GM18507 (cell line): ENCODE data around the gene HDHD5.
A peak's percentile ranks its signal among the peaks of the same experiment; 100 is the strongest.

Source experiments
- DNase-seq: peaks from one replicate; pipeline ENCODE4 v3.0.0; 2011; ENCODE audit warnings: low read depth; ENCODE audit not compliant: insufficient read length; ENCODE audit errors: extremely low spot score
- FAIRE-seq: peaks from 2 replicates; lab custom pipeline; 2011; peaks lifted over from hg19 to GRCh38; lab: Jason Lieb, UNC

The HDHD5 gene

GRCh38 chr22:17158568-17159503 lies at the start of gene HDHD5:
Gene HDHD5 (minus strand): TSS chr22:17159277. CDS start chr22:17159251, 26 bp downstream.
- DNase-seq, result peak; percentile 88
- peak; percentile 75 for FAIRE-seq

GRCh38 chr22:17205432-17205831 lies 46.4 kb upstream of the HDHD5 start:
- FAIRE-seq, result peak; percentile 59
- no peak for DNase-seq

GRCh38 chr22:17201285-17201945 lies 42.3 kb upstream of the HDHD5 start:
- FAIRE-seq (no peak), DNase-seq (no peak)

- DNase-seq (no peak), FAIRE-seq (no peak)
Observed at GRCh38 chr22:17199003-17199731, 40.1 kb upstream of the HDHD5 start.

- FAIRE-seq (no peak), DNase-seq (no peak)
Observed at GRCh38 chr22:17198170-17199002, 39.3 kb upstream of the HDHD5 start.

GRCh38 chr22:17194213-17194612 lies 35.1 kb upstream of the HDHD5 start:
- DNase-seq, result no peak
- FAIRE-seq, result no peak

- FAIRE-seq (no peak), DNase-seq (no peak)
Observed at GRCh38 chr22:17192186-17192585, 33.1 kb upstream of the HDHD5 start.

- FAIRE-seq (no peak), DNase-seq (no peak)
Observed at GRCh38 chr22:17191163-17191784, 32.2 kb upstream of the HDHD5 start.

- DNase-seq (no peak), FAIRE-seq (no peak)
Observed at GRCh38 chr22:17190702-17191101, 31.6 kb upstream of the HDHD5 start.

- no peak for FAIRE-seq
- DNase-seq, result no peak
Observed at GRCh38 chr22:17176715-17177114, 17.6 kb upstream of the HDHD5 start.

- DNase-seq (no peak), FAIRE-seq (no peak)
Observed at GRCh38 chr22:17172029-17172833, 13.2 kb upstream of the HDHD5 start.

GRCh38 chr22:17171153-17172028 lies 12.3 kb upstream of the HDHD5 start:
- peak; percentile 89 for FAIRE-seq
- DNase-seq, result peak; percentile 89

GRCh38 chr22:17167486-17167885 lies 8.4 kb upstream of the HDHD5 start:
- no peak for FAIRE-seq

GRCh38 chr22:17164392-17165024 lies 5.4 kb upstream of the HDHD5 start:
- FAIRE-seq (no peak), DNase-seq (no peak)

More at GRCh38 chr22:17167486-17167885, 8.4 kb upstream of the HDHD5 start:
- no peak for DNase-seq

- no peak for FAIRE-seq
- no peak for DNase-seq
Observed at GRCh38 chr22:17162731-17163130, 3.7 kb upstream of the HDHD5 start.

- DNase-seq (no peak), FAIRE-seq (no peak)
Observed at GRCh38 chr22:17161991-17162390, 2.9 kb upstream of the HDHD5 start.

- DNase-seq (no peak), FAIRE-seq (no peak)
Observed at GRCh38 chr22:17159504-17159951, 451 bp upstream of the HDHD5 start.
